SK-N-SH (cell line): Measurements from ENCODE around the gene VSIG2. TPM values are rescaled to one million over a fixed set of nuclear protein-coding genes. Genes with fewer than 3 reads are reported as not detected.
A peak's percentile ranks its signal among the peaks of the same experiment; 100 is the strongest.

Experiments
- CTCF ChIA-PET: fragments of 300-600, 350-600 bp; formaldehyde crosslinking; extraction: SDS; loops from one replicate; lab custom pipeline; 2021; lab: Yijun Ruan, JAX
- POLR2A ChIA-PET: fragments of 350-600 bp; sonication (Branson Sonifier 250); formaldehyde crosslinking; extraction: SDS; loops from one replicate; lab custom pipeline; 2020; ENCODE audit warnings: antibody characterized with exemption, inconsistent platforms; lab: Yijun Ruan, JAX
- DNase-seq: peaks from one replicate; pipeline ENCODE4 v3.0.0; 2012
- H2AFZ ChIP-seq: fragments of 200-600 bp; sonication (generic); 2 replicates; pipeline ENCODE4 v1.8.1; 2016; ENCODE audit warnings: antibody characterized with exemption, mild to moderate bottlenecking, low read depth
- H3F3A ChIP-seq: fragments of 200-600 bp; sonication (generic); replicated peaks from 2 replicates; pipeline ENCODE3; 2016; ENCODE audit warnings: antibody characterized with exemption, mild to moderate bottlenecking; ENCODE audit not compliant: insufficient read depth
- H3K27ac ChIP-seq, 2 experiments: fragments of 200-500 bp in 1 of 2; fragments of 200-600 bp in 1 of 2; sonication (Bioruptor generic) in 1 of 2; sonication (generic), shearing (Covaris generic) in 1 of 2; 2 replicates each; pipeline versions ENCODE4 v1.5.1 to v1.6.1; 2014 to 2016; ENCODE audit warnings: low read depth in 2 of 2, inconsistent platforms in 1 of 2, low read length in 1 of 2, mild to moderate bottlenecking in 1 of 2, mixed read lengths in 1 of 2
- H3K27me3 ChIP-seq: fragments of 200-600 bp; sonication (generic), shearing (Covaris generic); 2 replicates; pipeline ENCODE4 v1.6.1; 2016; ENCODE audit warnings: mixed run types; ENCODE audit not compliant: insufficient read depth
- H3K36me3 ChIP-seq, 2 experiments: fragments of 200-500 bp in 1 of 2; fragments of 200-600 bp in 1 of 2; sonication (Bioruptor generic) in 1 of 2; sonication (generic) in 1 of 2; replicated peaks in 1 of 2; 2 replicates each; pipeline versions ENCODE3 to v1.5.1; 2014 to 2016; ENCODE audit warnings: low read length in 1 of 2, mild to moderate bottlenecking in 1 of 2; ENCODE audit not compliant: insufficient read depth in 2 of 2, control insufficient read depth in 1 of 2
- H3K4me1 ChIP-seq, 2 experiments: fragments of 200-500 bp in 1 of 2; fragments of 200-600 bp in 1 of 2; sonication (Bioruptor generic) in 1 of 2; sonication (generic), shearing (Covaris generic) in 1 of 2; 2 replicates each; pipeline versions ENCODE4 v1.5.1 to v1.6.1; 2014 to 2016; ENCODE audit warnings: low read depth in 1 of 2, low read length in 1 of 2, mixed run types in 1 of 2; ENCODE audit not compliant: insufficient read depth in 2 of 2, control insufficient read depth in 1 of 2
- H3K4me2 ChIP-seq: fragments of 200-600 bp; sonication (generic), shearing (Covaris generic); 2 replicates; pipeline ENCODE4 v1.6.1; 2017; ENCODE audit warnings: mixed run types
- H3K4me3 ChIP-seq, 2 experiments: fragments of 200-500 bp in 1 of 2; fragments of 200-600 bp in 1 of 2; sonication (Bioruptor generic) in 1 of 2; sonication (generic), shearing (Covaris generic) in 1 of 2; 2 replicates each; pipeline versions ENCODE4 v1.5.1 to v1.8.1; 2014 to 2016; ENCODE audit warnings: low read depth in 2 of 2, inconsistent platforms in 1 of 2, low read length in 1 of 2, mild to moderate bottlenecking in 1 of 2, mixed read lengths in 1 of 2, moderate library complexity in 1 of 2
- H3K79me2 ChIP-seq: fragments of 200-600 bp; sonication (generic); 2 replicates; pipeline ENCODE4 v1.8.1; 2017; ENCODE audit warnings: mild to moderate bottlenecking; ENCODE audit not compliant: insufficient read depth
- H3K9ac ChIP-seq: fragments of 200-600 bp; sonication (generic); 2 replicates; pipeline ENCODE4 v1.6.1; 2017; ENCODE audit warnings: mixed run types
- H3K9me2 ChIP-seq: fragments of 200-600 bp; sonication (generic); 2 replicates; pipeline ENCODE4 v1.6.1; 2017; ENCODE audit warnings: mixed run types
- H3K9me3 ChIP-seq: fragments of 200-600 bp; sonication (generic); 2 replicates; pipeline ENCODE4 v1.6.1; 2017; ENCODE audit warnings: mixed run types, mild to moderate bottlenecking, moderate library complexity
- H4K20me1 ChIP-seq: fragments of 200-600 bp; sonication (generic); 2 replicates; pipeline ENCODE4 v1.6.1; 2017; ENCODE audit warnings: mild to moderate bottlenecking, mixed run types; ENCODE audit not compliant: insufficient read depth
- EP300 ChIP-seq, 2 experiments: IDR thresholded peaks; 2 replicates each; pipeline versions ENCODE4 v1.4.0 to v1.6.1; 2012; ENCODE audit warnings: borderline replicate concordance in 1 of 2, low read depth in 1 of 2, low read length in 1 of 2
- FOSL2 ChIP-seq: IDR thresholded peaks from 2 replicates; pipeline ENCODE4 v1.4.0; 2012; ENCODE audit warnings: low read depth, mild to moderate bottlenecking, moderate library complexity, borderline replicate concordance
- GABPA ChIP-seq: IDR thresholded peaks from 2 replicates; pipeline ENCODE4 v1.4.0; 2012; ENCODE audit warnings: low read depth, mild to moderate bottlenecking
- JUND ChIP-seq: IDR thresholded peaks from 2 replicates; pipeline ENCODE4 v1.4.0; 2012
- MXI1 ChIP-seq: IDR thresholded peaks from 2 replicates; pipeline ENCODE4 v1.6.1; 2012; ENCODE audit warnings: mild to moderate bottlenecking, low read depth, low read length, improper control_type of control experiment
- NFIC ChIP-seq: IDR thresholded peaks from 2 replicates; pipeline ENCODE4 v1.4.0; 2012; ENCODE audit warnings: borderline replicate concordance
- RCOR1 ChIP-seq: fragments of 150-350 bp; IDR thresholded peaks from 2 replicates; pipeline ENCODE4 v1.6.1; 2017; ENCODE audit warnings: antibody characterized with exemption, low read length
- RFX5 ChIP-seq: IDR thresholded peaks from 2 replicates; pipeline ENCODE4 v1.6.1; 2012; ENCODE audit warnings: mild to moderate bottlenecking, improper control_type of control experiment, low read length
- SIN3A ChIP-seq: IDR thresholded peaks from 2 replicates; pipeline ENCODE4 v1.6.1; 2012; ENCODE audit warnings: low read depth, mild to moderate bottlenecking, low read length, moderate library complexity, borderline replicate concordance
- TAF1 ChIP-seq: IDR thresholded peaks from 2 replicates; pipeline ENCODE4 v1.6.1; 2012; ENCODE audit warnings: low read depth, mild to moderate bottlenecking, low read length, moderate library complexity, borderline replicate concordance
- TEAD4 ChIP-seq: IDR thresholded peaks from 2 replicates; pipeline ENCODE4 v1.4.0; 2012; ENCODE audit warnings: mild to moderate bottlenecking, borderline replicate concordance; ENCODE audit not compliant: insufficient read depth
- WGBS: methylation state at CpG from one replicate; pipeline ENCODE4 v1.1.6; 2017; ENCODE audit warnings: low lambda C conversion rate; 5-methylcytosine and 5-hydroxymethylcytosine counted together
- polyA plus RNA-seq, 3 experiments: library from polyadenylated mRNA; depleted of rRNA; stranded (reverse); fragments of >200 nt; gene quantifications; 2 replicates each; pipeline ENCODE4 v1.2.3, GENCODE V29; 2012
- TF ChIP-seq, protein P1 (sequence below): IDR thresholded peaks from 2 replicates; pipeline ENCODE4 v1.4.0; 2012; ENCODE audit warnings: low read depth
- TF ChIP-seq, protein P2 (sequence below): fragments of 150-350 bp; IDR thresholded peaks from 2 replicates; pipeline ENCODE4 v1.6.1; 2017; ENCODE audit warnings: antibody characterized with exemption, low read length, low read depth, borderline replicate concordance
- TF ChIP-seq, protein P3 (sequence below): IDR thresholded peaks from 2 replicates; pipeline ENCODE4; 2012
- TF ChIP-seq, protein P4 (sequence below): fragments of 200-600 bp; sonication (generic); IDR thresholded peaks from 2 replicates; pipeline ENCODE4 v1.6.1; 2017; ENCODE audit warnings: antibody characterized with exemption, mild to moderate bottlenecking, moderate library complexity

Gene VSIG2
- polyA plus RNA-seq, 1 of the 3 experiments (the other 2 are of a cell fraction) = not detected

DNA sequence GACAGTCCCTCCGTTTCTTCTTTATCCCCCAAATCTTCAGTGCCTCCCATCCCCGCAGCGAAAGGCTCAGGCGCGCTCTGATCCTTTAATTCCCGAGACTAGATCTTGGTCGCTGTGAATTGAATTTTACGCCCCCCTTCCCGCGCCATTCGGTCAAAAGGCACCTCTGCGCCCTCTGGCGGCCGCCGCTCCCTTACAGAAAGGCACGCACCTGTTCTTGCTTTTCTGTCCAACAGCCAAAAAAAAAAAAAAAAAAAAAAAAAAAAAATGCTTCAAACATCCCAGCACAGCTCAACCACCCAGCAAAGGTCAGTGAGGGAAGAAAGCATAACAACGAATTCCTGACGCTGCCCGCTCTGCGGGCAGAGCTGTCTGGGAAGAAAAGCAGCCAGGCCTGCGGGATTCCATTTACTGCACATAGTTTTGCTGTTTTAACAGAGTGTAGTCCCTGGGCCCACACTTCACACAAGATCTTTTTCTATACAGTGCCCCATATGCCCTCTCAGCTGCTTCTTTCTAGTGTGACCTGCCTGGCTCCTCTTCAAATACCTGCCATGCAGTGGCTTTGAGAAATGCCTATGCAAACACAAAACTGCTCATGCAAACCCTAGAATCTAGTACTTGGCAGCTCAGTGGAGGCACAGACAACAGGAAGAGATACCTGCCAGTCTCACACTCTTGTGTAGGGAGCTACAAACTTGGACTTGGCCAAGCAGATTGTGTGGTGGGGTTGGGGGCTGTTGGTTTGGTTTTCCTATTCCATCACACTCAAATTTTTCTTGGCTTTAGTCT is 11.3 kb upstream of the VSIG2 start (continued):
- TF ChIP-seq, protein P1, sequence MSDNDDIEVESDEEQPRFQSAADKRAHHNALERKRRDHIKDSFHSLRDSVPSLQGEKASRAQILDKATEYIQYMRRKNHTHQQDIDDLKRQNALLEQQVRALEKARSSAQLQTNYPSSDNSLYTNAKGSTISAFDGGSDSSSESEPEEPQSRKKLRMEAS = no peak
- TF ChIP-seq NFIC (peak; percentile 36; the same call in 1 of the 2 replicates), SIN3A (0 out of 2 replicates have a peak, but pooled peaks have one; percentile 43), TAF1 (no peak), EP300 (IDR thresholded peaks at IDR 0.05; ENCODE audit: borderline replicate concordance in 1 of 2, low read depth in 1 of 2, low read length in 1 of 2) (no peak), GABPA (no peak), RCOR1 (0 out of 2 replicates have a peak, but pooled peaks have one; percentile 48), RFX5 (no peak), TEAD4 (no peak)
- TF ChIP-seq, protein P2, sequence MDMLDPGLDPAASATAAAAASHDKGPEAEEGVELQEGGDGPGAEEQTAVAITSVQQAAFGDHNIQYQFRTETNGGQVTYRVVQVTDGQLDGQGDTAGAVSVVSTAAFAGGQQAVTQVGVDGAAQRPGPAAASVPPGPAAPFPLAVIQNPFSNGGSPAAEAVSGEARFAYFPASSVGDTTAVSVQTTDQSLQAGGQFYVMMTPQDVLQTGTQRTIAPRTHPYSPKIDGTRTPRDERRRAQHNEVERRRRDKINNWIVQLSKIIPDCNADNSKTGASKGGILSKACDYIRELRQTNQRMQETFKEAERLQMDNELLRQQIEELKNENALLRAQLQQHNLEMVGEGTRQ = no peak
- TF ChIP-seq, protein P3, sequence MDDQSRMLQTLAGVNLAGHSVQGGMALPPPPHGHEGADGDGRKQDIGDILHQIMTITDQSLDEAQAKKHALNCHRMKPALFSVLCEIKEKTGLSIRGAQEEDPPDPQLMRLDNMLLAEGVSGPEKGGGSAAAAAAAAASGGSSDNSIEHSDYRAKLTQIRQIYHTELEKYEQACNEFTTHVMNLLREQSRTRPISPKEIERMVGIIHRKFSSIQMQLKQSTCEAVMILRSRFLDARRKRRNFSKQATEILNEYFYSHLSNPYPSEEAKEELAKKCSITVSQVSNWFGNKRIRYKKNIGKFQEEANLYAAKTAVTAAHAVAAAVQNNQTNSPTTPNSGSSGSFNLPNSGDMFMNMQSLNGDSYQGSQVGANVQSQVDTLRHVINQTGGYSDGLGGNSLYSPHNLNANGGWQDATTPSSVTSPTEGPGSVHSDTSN = no peak

DNA sequence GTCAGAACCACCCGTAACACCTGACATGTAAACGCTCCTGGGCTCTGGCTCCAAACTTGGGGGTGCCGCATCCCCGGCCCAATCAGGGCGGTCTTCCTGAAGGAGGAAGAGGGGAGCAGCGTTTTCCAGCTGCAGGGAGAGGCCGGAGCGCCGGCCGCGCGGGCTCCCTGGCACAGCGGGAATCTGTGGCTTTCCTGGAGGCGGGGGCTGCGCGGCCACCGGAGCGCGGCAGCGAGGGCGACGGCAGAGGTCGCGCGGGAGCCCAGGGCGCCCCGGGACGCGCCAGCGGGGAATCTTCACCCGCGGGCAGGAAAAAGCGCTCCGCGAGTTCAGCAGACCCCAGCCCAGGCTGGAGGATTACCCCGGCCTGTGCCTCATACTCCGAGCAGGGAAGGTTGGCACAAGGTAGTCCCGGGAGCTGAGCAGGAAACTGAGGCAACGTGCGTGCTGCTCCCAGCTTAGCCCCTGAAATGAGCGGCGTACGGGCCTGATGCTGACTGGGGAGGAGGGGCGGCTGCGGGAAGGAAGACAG is 10.6 kb upstream of the VSIG2 start:
- H3K9ac ChIP-seq = no peak overlapping the region
- ChIA-PET POLR2A (interaction anchor here (0.6 kb wide), 1 partner anchor 36 kb away, joined by 3 read pairs; no protein-coding TSS in a partner anchor), CTCF (interaction anchor here (0.6 to 8.0 kb wide), 33 partner anchors 11 to 135 kb away, joined by 3 to 62 read pairs (median 5); partner anchors contain the start of genes MSANTD2, NRGN, ROBO3 and VSIG2)
- peaks cover 7% of the 10 kb centered on the region for H3F3A ChIP-seq
- peak overlapping the region; percentile 72 for H3K4me2 ChIP-seq
- no peaks in the 10 kb centered on the region for H3K9me2 ChIP-seq
- peaks cover 4% of the 10 kb centered on the region; the same call in 1 of the 2 replicates for H3K79me2 ChIP-seq
- WGBS = 6% methylated on average over 12 of the region's 45 CpGs
- DNase-seq = peak; percentile 79
- H3K4me1 ChIP-seq = peaks cover 0 to 13% of the 10 kb centered on the region in 2 experiments; a peak in 2 of 4 replicates
- no peaks in the 10 kb centered on the region for H3K27me3 ChIP-seq
- H3K27ac ChIP-seq = no peak overlapping the region
- no peak for TF ChIP-seq FOSL2
- TF ChIP-seq RCOR1 = no peak
- TF ChIP-seq, protein P4, sequence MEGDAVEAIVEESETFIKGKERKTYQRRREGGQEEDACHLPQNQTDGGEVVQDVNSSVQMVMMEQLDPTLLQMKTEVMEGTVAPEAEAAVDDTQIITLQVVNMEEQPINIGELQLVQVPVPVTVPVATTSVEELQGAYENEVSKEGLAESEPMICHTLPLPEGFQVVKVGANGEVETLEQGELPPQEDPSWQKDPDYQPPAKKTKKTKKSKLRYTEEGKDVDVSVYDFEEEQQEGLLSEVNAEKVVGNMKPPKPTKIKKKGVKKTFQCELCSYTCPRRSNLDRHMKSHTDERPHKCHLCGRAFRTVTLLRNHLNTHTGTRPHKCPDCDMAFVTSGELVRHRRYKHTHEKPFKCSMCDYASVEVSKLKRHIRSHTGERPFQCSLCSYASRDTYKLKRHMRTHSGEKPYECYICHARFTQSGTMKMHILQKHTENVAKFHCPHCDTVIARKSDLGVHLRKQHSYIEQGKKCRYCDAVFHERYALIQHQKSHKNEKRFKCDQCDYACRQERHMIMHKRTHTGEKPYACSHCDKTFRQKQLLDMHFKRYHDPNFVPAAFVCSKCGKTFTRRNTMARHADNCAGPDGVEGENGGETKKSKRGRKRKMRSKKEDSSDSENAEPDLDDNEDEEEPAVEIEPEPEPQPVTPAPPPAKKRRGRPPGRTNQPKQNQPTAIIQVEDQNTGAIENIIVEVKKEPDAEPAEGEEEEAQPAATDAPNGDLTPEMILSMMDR = no peak
- TF ChIP-seq MXI1 = 0 out of 2 replicates have a peak, but pooled peaks have one; percentile 8
- TF ChIP-seq JUND = no peak
- TF ChIP-seq GABPA = no peak
- peaks cover 22 to 29% of the 10 kb centered on the region in 2 experiments for H3K36me3 ChIP-seq
- peaks cover 5% of the 10 kb centered on the region; the same call in 1 of the 2 replicates for H4K20me1 ChIP-seq
- H3K4me3 ChIP-seq = peak overlapping the region; percentile 43
- no peak overlapping the region for H2AFZ ChIP-seq
- no peaks in the 10 kb centered on the region for H3K9me3 ChIP-seq
